SW480 (cell line): ENCODE measurements around the gene CHCHD6.

ENCODE experiments used
- DNase-seq: peaks from one replicate; pipeline ENCODE4 v3.0.0-alpha.2; 2016; ENCODE audit warnings: low spot score

CHCHD6 gene

DNA sequence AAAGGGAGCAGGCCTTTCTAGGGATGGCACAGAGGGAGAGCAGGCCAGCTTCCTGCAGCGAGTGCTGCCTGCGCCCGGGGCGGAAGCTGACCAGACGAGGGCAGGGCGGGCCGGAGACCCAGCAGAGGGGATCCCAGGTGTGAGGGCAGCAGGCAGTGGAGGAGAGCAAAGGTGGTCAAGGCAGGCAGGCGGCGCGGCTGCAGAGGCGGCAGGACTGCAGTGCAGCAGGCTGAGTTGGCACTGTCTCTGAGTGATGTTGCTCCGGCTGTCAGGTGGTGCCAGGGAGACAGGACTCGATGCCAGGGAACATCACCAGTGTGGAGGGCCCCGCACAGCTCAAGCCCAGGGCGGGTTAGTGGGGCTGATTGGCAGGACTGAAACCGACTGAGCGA lies 256.6 kb downstream of the CHCHD6 start:
- DNase-seq = no peak

DNA sequence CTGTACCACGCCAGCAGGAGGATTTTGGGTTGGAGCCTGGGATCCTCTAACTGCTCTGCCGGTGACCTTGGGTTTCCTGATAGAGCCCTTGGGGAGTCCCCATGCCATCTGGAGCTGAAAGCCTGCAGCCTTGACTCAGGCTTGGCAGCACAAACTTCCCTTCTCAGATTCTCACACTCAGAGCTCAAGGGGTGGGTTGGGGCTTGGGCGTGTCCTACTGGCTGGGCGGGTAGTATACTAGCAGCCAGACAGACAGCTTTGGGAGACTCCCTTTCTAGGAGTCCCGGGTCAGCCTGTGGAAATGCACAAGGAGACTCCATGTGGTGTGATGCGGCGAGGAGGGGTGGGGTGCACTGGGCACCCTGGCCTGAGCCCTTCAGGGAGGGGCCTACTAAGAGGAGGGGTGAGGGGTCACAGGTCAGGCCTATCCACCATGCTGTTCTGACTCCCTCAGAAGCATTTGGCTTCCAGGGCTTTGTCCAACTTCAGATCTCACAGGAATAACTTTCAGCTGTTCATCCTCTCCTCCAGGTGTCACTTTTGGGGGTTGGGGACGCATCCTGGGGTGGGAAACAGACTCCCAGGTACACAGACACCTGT lies 257.3 kb downstream of the CHCHD6 start:
- no peak for DNase-seq

DNA sequence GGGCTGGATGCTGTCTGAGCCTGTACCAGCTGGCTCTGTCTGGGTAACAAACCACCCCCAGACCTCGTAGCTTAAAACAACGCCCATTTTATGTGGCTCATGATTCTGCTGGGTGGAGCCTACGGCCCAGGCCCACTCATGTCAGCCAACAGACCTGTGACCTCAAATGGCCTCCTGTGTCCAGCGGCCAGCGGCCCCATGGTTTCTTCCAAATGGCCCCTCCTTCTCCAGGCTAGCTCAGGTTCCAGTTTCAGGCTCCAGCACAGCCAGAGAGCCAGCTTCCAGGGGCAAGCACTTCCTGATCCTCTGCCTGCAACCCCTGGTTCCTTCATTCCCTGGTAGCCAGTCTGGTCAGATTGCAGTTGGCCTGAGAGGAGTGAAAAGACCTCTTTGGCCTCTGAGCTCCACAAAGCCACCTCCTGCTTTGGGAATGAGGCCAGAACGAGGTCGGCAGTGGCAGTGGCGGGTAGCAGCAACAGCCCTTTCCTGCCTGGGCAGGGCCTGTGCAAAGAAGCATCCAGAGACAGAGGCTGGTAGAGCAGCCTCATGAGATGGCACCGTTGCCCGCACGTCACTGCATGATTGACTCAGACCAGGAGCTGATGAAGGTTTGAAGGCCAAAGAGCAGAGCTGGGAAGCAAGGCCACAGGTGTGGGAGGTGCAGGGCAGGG lies 257.9 kb downstream of the CHCHD6 start:
- no peak for DNase-seq

DNA sequence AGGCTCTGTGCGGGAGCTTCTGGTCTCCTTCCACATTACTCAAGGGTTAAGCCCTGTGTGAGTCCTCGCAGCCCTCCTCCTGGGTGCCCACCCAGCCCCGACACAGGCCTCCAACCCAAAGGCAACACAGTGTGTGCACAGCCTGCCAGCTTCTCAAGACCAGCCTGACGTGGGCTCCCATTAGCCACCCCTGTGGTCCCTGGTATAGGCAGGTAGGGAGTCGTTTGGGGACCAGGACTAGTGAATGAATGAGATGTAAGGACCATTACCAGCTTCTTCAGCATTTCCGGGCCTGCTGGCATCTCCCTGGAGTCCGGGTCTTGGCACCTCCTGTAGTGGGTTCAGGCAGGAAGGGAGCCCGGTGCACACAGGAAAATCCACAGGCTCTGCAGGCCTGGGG lies 258.7 kb downstream of the CHCHD6 start:
- no peak for DNase-seq

DNA sequence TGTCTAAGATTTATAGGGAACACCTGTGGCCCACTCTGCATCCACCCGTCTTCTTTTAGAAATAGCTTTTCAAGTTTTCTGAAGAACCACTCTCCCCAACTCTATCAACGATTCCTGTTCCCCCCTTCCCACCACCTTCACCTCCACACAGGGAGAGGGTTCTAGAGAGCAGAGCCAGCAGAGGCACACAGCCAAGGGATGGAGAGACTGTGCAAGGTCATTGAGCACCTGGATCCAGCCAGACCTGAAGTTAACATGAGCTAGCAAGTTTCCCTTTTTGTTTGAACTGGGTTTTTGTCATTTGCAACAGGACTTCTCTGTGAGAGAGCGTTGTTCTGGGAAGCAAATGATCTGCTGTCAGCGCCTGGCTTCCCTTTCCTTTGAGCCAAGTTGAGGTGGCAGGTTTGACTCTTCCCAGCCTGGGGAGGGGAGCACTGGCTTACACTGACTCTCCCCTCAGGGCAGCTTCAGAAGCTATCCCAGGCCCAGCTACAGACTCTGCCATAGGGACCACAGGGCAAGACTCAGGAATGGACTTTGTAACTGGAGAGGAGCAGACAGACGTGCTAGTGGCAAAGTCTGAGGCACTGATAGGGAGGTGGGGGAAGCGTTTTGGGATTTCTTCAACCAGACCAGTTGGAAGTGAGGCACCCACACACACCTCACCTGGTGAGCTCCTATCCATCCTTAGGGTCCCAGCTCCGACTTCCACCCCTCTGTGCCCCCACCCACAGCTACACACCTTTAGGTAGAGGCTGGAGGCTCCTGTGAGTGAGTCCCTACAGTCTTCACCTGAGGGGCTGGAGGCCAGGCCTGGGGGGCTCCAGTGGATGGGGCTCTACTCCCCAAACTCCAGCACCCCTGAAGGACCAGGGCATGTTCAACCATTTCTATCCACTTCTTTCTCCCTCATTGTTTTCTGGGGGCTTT lies 259.5 kb downstream of the CHCHD6 start:
- no peak for DNase-seq

DNA sequence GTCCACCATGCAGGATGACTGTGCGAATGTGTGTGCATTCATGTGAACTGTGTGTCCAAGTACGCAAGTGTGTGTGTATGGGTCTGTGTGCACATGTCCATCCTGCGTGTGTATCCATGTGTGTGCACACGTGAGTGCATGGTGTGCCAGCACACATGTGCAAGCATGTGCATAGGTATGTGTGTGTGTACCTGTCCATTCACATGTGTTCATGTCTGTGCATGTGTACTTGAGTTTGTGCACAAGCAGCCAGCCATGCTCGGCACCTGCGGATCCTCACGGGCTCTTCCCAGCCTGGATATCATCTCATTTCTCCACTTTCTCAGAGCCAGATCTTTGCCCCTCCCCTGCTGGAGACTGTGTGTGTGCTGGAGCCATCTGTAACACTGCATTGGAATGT lies 260.2 kb downstream of the CHCHD6 start:
- no peak for DNase-seq

DNA sequence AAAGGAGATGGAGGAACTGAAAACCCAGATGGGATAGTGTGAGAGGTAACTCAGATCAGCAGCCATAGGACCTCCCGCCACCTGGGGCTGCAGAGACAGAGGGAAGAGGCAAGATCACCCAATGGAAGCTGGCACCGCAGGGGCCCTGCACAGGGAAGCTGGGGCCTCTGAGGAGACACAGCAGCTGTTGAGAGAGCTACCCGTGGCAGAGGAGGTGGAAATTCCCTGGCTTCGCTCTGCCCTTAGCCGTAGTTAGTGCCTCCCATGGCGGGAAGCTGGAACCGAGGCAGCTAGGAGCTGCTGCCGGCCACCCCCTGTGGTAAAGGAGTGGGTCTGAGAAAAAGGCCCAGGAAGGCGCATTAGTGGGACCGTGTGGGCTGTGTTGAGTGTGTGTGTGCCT lies 260.9 kb downstream of the CHCHD6 start:
- DNase-seq = no peak

DNA sequence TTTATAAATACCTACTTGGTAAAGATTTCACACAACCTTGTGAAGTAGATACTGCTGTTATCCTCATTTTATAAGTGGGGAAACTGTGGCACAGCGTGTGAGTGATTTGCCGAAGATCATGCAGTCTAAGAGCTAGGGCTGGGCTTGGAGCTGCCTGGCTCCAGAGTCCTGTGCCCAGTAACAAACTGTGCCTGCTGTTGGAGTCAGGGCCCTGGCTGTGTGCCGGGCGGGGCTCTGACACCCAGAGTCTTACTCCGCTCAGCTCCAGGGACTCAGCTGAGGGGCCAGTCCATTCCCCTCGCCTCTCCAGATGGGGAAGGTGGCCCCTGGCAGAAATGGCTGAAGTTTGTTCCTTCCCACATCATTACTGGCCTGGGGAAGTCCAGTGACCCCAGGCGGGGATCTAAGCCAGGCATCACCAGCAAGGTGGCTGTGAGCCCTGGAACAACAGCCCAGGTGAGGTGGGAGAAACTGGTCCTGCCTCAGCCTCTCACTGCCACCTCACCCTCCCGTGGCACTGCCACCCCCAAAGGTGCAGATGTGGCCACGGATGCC lies 261.6 kb downstream of the CHCHD6 start:
- no peak for DNase-seq

DNA sequence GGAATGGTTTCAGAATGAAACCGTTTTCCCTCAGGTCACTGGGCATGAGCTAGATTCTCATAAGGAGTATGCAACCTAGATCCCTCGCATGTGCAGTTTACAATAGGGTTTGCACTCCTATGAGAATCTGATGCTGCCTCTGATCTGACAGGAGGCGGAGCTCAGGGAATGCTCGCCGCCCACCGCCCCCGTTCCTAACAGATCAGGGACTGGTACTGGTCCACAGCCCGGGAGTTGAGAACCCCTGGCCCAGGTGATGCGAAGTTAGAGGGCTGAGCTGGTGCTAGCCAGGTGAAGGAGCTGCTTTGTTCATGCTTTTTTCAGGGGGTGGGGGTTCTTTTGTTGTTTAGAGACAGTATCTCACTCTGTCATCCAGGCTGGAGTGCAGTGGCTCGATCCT lies 263.3 kb downstream of the CHCHD6 start:
- no peak for DNase-seq

DNA sequence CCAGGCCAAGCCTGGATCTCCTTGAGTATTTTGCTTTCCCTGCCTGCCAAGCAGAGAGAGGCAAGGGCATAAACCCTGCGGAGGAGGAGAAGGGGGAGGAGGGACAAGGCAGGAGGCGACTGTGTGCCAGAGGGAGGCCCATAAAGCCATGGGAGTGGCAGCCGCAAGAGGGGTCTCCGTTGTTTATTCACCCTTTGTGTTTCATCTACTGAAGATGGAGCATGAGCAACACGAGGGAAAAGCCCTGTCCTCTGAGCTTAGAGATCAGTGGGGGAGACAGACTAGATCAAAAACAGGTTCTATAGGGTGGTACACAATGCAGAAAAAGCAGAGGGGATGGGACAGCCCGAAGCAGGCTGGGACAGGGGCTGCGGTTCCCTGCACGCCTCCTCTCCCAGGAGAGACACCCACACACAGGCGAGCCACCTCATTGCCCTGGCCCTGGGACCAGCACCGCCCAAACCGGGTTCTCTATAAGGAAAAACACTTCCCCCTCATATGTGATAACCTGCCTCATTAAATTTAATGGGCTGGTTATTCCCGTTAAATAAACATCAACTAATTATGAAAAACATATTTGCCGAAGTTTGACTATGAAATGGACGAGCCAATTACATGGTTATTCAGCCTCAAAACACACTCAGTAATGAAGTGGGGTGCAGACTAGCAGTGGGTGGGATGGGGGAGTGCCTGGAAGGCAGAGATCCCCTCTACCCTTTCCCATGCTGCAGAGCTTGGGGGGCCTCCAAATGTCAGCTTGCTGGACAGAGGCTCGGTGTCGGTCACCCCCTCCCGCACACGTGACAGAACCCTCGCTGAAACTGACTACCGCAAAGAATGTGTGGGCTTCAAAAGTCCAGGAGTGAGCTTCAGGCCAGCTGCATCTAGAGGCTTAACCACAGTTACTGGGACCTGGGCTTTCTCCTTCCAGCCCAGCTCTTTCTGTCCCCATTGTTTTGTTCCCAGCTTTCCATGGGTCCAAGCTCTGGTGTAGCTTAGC lies 264.7 kb downstream of the CHCHD6 start:
- no peak for DNase-seq

DNA sequence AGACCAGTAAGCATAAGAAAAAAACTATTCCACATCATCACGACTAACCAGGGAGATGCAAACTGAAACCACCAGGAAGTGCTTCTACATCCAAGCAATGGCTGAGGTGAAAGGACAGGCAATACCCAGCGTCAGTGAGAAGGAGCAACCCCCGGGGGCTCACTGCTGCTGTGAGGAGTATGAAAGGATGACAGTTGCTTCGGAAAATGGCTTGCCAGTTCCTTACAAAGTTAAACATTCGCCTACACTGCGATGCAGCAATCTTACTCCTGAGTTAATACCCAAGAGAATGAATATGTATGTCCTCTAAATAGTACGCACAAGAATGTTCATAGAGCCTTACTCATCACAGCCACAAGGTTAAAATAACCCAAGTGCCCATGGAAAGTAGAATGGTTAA lies 265.5 kb downstream of the CHCHD6 start:
- DNase-seq = no peak

DNA sequence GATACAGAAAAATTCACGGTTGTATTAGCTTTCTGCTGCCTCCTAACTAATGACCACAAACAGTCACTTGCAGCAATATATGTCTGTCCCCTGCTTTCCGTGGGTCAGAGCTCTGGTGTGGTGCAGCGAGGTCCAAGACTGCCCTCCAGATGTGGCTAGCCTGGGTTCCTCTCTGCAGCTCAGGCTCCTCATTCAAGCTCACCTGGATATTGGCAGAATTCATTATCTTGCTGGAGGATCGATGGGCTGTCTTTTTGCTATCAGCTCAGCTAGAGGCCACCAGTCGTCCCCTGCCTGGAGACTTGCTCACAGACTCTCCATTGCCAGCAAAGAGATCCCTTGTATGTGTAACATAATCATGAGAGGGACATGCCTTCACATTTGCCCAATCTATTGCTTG lies 266.1 kb downstream of the CHCHD6 start:
- DNase-seq = no peak

DNA sequence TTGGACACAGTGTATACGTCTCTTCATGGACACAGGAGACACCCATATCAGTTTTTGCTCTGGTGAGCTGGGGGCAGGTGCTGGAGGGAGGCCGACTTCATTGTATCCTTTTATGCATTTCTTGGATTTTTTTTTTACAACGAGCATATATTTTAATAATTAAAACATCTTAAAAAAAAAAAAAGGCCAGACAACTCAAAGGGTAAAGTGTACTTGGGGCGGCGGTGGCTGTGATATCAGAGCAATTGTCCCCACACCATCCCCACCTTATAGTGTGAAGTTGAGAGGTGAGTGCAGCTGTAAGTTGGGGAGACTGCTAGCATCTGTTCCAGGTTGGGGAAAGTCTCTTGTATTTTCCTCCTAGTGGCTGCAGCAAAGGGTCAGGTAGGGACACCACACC lies 266.9 kb downstream of the CHCHD6 start:
- no peak for DNase-seq

DNA sequence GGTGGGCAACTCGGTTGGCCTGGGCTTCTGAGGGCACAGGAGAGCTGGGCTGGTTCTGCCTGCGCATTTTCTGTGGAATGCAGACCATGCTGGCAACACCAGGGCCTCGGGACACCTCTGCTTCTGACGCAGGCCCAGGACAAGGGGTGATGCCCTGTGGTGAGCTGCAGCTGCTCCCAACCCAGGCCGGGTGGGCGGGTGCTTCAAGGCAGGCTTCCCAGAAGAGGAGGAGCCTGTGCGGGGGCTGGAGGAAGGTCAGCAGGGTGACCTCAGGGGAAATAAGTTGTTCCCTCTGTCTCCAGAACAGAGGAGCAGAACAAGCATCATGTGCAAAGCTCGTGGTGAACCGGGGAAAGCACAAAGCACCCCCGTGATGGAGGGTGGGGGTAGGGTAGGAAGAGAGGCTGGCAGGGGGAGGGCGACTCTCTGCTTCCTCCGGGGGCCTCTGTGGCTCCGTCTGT lies 267.9 kb downstream of the CHCHD6 start:
- no peak for DNase-seq

DNA sequence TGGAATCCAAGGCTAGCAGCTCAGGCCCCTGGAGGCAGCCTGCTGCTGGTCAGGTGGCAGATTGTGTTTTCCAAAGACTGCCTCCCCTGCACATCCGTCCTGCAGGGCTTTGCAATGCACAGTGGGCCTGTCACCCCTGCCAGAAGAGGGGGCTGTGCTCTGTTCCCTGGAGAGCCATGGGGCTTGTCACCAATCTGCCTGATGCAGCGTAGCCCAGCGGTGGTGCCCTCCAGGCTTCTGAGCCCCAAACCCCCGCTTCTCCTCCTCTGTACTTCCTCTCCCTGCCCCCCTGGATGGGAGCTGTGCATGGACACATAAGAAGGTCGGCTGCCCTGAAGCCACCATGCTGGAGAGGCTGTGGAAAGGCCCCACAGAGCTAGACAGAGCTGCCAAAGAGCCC lies 268.8 kb downstream of the CHCHD6 start:
- DNase-seq = no peak

DNA sequence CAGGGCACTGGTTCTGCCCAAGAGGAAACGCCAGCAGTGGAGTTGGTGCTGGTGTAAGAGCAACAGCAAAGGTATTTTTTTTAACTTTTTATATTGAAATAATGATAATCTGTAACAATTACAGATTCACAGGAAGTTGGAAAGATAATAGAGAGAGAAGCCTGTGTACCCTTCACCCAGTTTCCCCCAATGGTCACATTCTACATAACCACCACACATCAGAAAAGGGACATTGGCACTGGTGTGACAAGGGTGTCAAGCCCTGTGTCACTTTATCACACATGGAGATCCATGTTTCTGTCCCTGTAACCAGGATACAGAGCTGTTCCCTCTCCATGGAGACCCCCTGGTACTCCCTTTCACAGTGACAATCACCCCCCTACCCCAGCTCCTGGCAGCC lies 269.8 kb downstream of the CHCHD6 start:
- DNase-seq = no peak

DNA sequence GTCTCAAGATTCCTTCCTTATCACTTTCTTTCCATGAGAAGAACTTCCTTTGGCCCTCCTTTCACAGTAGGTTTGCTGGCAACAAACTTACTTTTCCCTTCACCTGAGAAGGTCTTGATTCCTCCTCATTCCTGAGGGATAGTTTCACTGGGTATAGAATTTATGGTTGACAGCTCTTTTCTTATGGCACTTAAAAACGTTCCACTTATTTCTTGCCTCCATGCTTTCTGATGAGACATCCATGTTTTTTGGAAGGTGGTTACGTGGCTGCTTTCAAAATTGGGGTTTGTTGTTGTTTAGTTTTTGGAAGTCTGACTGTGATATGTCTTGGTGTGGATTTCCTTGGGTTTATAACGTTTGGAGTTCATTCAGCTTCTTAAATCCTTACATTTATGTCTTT lies 270.7 kb downstream of the CHCHD6 start:
- DNase-seq = no peak

DNA sequence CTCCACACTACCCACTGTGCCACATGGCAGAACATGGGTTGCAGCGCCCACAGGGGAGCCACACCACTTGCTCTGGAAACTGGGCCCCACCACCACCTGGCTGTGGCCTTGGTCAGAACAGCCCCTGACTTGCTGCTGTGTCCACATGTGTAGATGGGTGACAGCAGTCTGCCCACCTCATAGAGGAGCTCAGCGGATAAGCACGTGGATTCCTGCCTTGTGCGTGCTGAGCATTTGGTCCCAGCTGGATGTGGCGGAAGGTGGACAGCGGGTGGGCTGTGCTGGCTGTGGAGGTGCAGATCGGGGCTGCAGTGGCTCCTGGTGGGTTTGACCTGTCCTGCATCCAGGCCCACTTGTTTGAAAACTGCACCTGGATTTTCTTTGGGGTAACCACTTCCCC lies 272.9 kb downstream of the CHCHD6 start:
- no peak for DNase-seq

DNA sequence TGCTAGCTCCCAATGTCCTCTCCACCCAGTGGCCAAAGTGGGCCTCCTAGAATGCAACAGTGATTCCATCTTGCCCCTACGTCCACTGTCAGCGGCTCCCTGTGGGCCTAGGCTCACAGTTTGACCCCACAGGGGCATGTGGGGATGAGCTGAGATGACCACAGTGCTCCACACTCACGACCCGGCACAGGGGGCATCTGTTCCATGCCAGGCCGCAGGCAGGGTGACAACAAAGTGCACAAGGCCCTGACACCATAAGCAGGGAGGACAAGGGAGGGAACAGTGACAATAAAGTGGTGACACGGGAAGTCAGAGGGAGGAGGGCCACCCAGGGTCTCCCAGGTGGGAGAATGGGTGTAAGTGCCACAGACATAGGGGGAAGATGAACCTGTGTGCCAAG lies 273.8 kb downstream of the CHCHD6 start:
- no peak for DNase-seq

DNA sequence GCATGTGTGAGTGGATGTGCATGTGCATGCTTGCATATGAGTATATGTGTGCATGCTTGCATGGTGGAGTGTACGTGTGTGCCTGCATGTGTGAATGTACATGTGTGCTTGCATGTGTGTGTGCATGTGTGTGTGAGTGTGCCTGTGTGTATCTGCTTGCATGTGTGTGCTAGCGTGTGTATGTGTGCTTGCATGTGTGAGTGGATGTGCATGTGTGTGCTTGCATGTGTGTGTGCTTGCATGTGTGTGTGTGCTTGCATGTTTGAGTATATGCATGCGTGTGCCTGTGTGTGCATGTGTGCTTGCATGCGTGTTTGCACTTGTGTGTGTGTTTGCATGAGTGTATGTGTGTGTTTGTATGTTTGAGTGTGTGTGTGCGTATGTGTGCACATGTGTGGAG lies 274.3 kb downstream of the CHCHD6 start:
- DNase-seq = no peak

DNA sequence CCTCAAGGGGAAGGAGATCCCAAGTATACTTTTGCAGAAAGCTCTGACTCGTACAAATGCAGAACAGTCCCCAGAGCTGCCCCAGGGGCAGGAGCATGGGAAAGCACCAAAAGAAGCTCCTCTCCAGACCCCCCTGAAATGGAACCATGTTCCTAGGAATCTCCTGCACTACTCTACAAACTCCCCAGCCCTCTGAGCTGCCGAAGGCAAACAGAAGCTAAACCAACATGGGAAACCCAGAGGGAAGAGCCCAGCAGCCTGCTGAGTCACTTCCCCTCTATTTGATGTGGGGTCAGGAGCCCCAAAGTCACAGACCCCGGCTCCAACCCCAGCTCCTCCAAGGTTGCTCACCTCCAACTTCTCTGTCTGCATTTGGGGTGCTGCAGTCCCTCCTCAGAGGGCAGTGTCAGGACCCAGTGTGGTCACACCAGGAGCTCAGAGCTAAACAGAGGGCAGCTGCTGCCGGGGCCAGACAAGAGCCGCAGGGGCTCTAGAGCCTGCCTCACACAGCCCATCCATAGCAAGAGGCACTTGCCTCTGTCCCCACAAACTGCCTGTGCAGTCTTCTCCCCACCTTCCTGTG lies 275.1 kb downstream of the CHCHD6 start:
- DNase-seq = no peak
